H1 (cell line): ENCODE data around the gene MED6. TPM values are rescaled to one million over a fixed set of nuclear protein-coding genes. Genes with fewer than 3 reads are reported as not detected.

ENCODE experiments used
- CTCF ChIA-PET: fragments of 300-600 bp; sonication (Branson Sonifier 250); formaldehyde crosslinking; loops from one replicate; lab custom pipeline; 2021; ENCODE audit not compliant: partially characterized antibody; lab: Charles Lee
- POLR2A ChIA-PET: fragments of 300-600 bp; sonication (Branson Sonifier 250); formaldehyde crosslinking; loops from one replicate; lab custom pipeline; 2021; ENCODE audit warnings: inconsistent platforms; ENCODE audit not compliant: partially characterized antibody; lab: Charles Lee
- DNase-seq, 2 experiments: peaks; one replicate each; pipeline versions ENCODE4 v3.0.0 to v3.0.0-alpha.2; 2010 to 2022; ENCODE audit warnings: low spot score in 2 of 2, low read depth in 1 of 2, mixed read lengths in 1 of 2
- FAIRE-seq: peaks from 2 replicates; lab custom pipeline; 2011; peaks lifted over from hg19 to GRCh38; lab: Jason Lieb, UNC
- H2AFZ ChIP-seq: 2 replicates; pipeline ENCODE4 v1.8.1; 2012; ENCODE audit warnings: low read length, inconsistent platforms
- H2AK5ac ChIP-seq: 2 replicates; pipeline ENCODE4 v1.6.1; 2013; ENCODE audit warnings: low read depth, low read length
- H2BK120ac ChIP-seq: replicated peaks from 2 replicates; pipeline ENCODE3; 2013; ENCODE audit warnings: low read depth, low read length, inconsistent platforms
- H2BK12ac ChIP-seq: 2 replicates; pipeline ENCODE4 v1.6.1; 2013; ENCODE audit warnings: low read depth, low read length
- H2BK15ac ChIP-seq: 2 replicates; pipeline ENCODE4 v1.6.1; 2013; ENCODE audit warnings: low read length
- H2BK20ac ChIP-seq: 2 replicates; pipeline ENCODE4 v1.6.1; 2013; ENCODE audit warnings: low read length
- H2BK5ac ChIP-seq: 2 replicates; pipeline ENCODE4 v1.6.1; 2013; ENCODE audit warnings: low read depth, low read length
- H3K14ac ChIP-seq: 2 replicates; pipeline ENCODE4 v1.6.1; 2013; ENCODE audit warnings: inconsistent platforms; ENCODE audit not compliant: insufficient read length
- H3K18ac ChIP-seq: 2 replicates; pipeline ENCODE4 v1.6.1; 2013; ENCODE audit warnings: low read length; ENCODE audit errors: extremely low read depth
- H3K23ac ChIP-seq: 2 replicates; pipeline ENCODE4 v1.6.1; 2013; ENCODE audit warnings: inconsistent platforms; ENCODE audit not compliant: insufficient read length
- H3K23me2 ChIP-seq: 2 replicates; pipeline ENCODE4 v1.6.1; 2013; ENCODE audit warnings: low read depth, low read length
- H3K27ac ChIP-seq: 2 replicates; pipeline ENCODE4 v1.6.1; 2011; ENCODE audit warnings: low read depth, low read length, inconsistent platforms
- H3K27me3 ChIP-seq, 4 experiments: replicated peaks in 1 of 4; 1 replicate in 1 of 4; 2 replicates in 3 of 4; pipeline versions ENCODE4 v1.6.1 to v1.8.1; 2011 to 2013; ENCODE audit warnings: low read length in 3 of 4, mild to moderate bottlenecking in 3 of 4, inconsistent platforms in 2 of 4, mixed read lengths in 2 of 4, moderate library complexity in 1 of 4; ENCODE audit not compliant: control insufficient read depth in 3 of 4, insufficient read depth in 3 of 4; ENCODE audit errors: extremely low read depth in 1 of 4
- H3K36me3 ChIP-seq, 4 experiments: 2 replicates each; pipeline versions ENCODE4 v1.6.1 to v1.8.1; 2011 to 2013; ENCODE audit warnings: mild to moderate bottlenecking in 4 of 4, low read length in 3 of 4, moderate library complexity in 2 of 4, control low read depth in 1 of 4, inconsistent platforms in 1 of 4; ENCODE audit not compliant: insufficient read depth in 4 of 4, control insufficient read depth in 2 of 4
- H3K4ac ChIP-seq: replicated peaks from 2 replicates; pipeline ENCODE3; 2013; ENCODE audit warnings: low read length, low read depth, mixed read lengths, inconsistent platforms; ENCODE audit not compliant: insufficient read length
- H3K4me1 ChIP-seq, 4 experiments: replicated peaks in 1 of 4; 1 replicate in 1 of 4; 2 replicates in 3 of 4; pipeline versions ENCODE4 v1.6.1 to v1.8.1; 2011 to 2013; ENCODE audit warnings: low read length in 3 of 4, inconsistent platforms in 2 of 4, mixed read lengths in 1 of 4; ENCODE audit not compliant: insufficient read depth in 4 of 4, control insufficient read depth in 3 of 4
- H3K4me2 ChIP-seq, 2 experiments: 2 replicates each; pipeline versions ENCODE4 v1.6.1 to v1.8.1; 2011 to 2013; ENCODE audit warnings: low read depth in 2 of 2, low read length in 2 of 2, control low read depth in 1 of 2, inconsistent platforms in 1 of 2, mild to moderate bottlenecking in 1 of 2; ENCODE audit not compliant: insufficient read depth in 1 of 2
- H3K4me3 ChIP-seq, 4 experiments: fragments of 200-600, 300-600 bp in 1 of 4; sonication (generic), shearing (Covaris generic), sonication (Bioruptor Twin) in 1 of 4; 2 replicates each; pipeline versions ENCODE4 v1.5.1 to v1.8.1; 2011 to 2016; ENCODE audit warnings: low read length in 4 of 4, low read depth in 3 of 4, control low read depth in 2 of 4, inconsistent platforms in 2 of 4, mild to moderate bottlenecking in 2 of 4, mixed read lengths in 1 of 4, moderate library complexity in 1 of 4; ENCODE audit not compliant: insufficient read depth in 2 of 4; ENCODE audit errors: extremely low read depth in 1 of 4
- H3K56ac ChIP-seq: replicated peaks from 2 replicates; pipeline ENCODE3; 2013; ENCODE audit warnings: low read depth, mild to moderate bottlenecking, mixed read lengths, low read length, inconsistent platforms; ENCODE audit not compliant: insufficient read length
- H3K79me1 ChIP-seq: 2 replicates; pipeline ENCODE4 v1.6.1; 2013; ENCODE audit warnings: low read depth, low read length, control low read depth
- H3K79me2 ChIP-seq, 2 experiments: 2 replicates each; pipeline versions ENCODE4 v1.6.1 to v1.8.1; 2012 to 2013; ENCODE audit warnings: low read length in 2 of 2, mild to moderate bottlenecking in 2 of 2, inconsistent platforms in 1 of 2; ENCODE audit not compliant: insufficient read depth in 2 of 2, control insufficient read depth in 1 of 2
- H3K9ac ChIP-seq, 4 experiments: replicated peaks in 1 of 4; 1 replicate in 1 of 4; 2 replicates in 3 of 4; pipeline versions ENCODE4 v1.6.1 to v1.8.1; 2011 to 2013; ENCODE audit warnings: low read depth in 3 of 4, low read length in 3 of 4, control low read depth in 2 of 4, mild to moderate bottlenecking in 2 of 4, moderate library complexity in 2 of 4, inconsistent platforms in 1 of 4; ENCODE audit errors: extremely low read depth in 1 of 4
- H3K9me3 ChIP-seq, 2 experiments: 2 replicates each; pipeline versions ENCODE4 v1.6.1 to v1.8.1; 2012 to 2013; ENCODE audit warnings: mild to moderate bottlenecking in 2 of 2, moderate library complexity in 2 of 2, control low read depth in 1 of 2, inconsistent platforms in 1 of 2, low read depth in 1 of 2, low read length in 1 of 2, mixed read lengths in 1 of 2; ENCODE audit not compliant: insufficient read depth in 2 of 2
- H4K20me1 ChIP-seq, 2 experiments: replicated peaks in 1 of 2; 2 replicates each; pipeline versions ENCODE3 to v1.8.1; 2011 to 2013; ENCODE audit warnings: inconsistent platforms in 2 of 2, low read length in 2 of 2, mild to moderate bottlenecking in 1 of 2; ENCODE audit not compliant: insufficient read depth in 2 of 2, control insufficient read depth in 1 of 2
- H4K5ac ChIP-seq: 2 replicates; pipeline ENCODE4 v1.6.1; 2013; ENCODE audit warnings: low read length, low read depth, mixed read lengths, inconsistent platforms; ENCODE audit not compliant: insufficient read length
- H4K8ac ChIP-seq: 2 replicates; pipeline ENCODE4 v1.8.0; 2013; ENCODE audit warnings: mild to moderate bottlenecking, moderate library complexity, low read length, inconsistent platforms; ENCODE audit not compliant: insufficient read depth; ENCODE audit errors: extremely low read depth
- H4K91ac ChIP-seq: replicated peaks from 2 replicates; pipeline ENCODE3; 2013; ENCODE audit warnings: low read length, mixed read lengths, inconsistent platforms; ENCODE audit not compliant: insufficient read length
- GABPA ChIP-seq: IDR thresholded peaks from 2 replicates; pipeline ENCODE4 v1.6.1; 2011; ENCODE audit warnings: mild to moderate bottlenecking, low read length, moderate library complexity, borderline replicate concordance; ENCODE audit not compliant: insufficient read depth
- NANOG ChIP-seq: IDR thresholded peaks from 2 replicates; pipeline ENCODE4 v1.6.1; 2011; ENCODE audit warnings: low read length, low read depth, mild to moderate bottlenecking, inconsistent platforms; ENCODE audit not compliant: insufficient read depth, poor library complexity, severe bottlenecking
- NRF1 ChIP-seq: IDR thresholded peaks from 2 replicates; pipeline ENCODE4 v1.6.1; 2011; ENCODE audit warnings: mild to moderate bottlenecking, low read depth, low read length, improper control_type of control experiment
- WGBS, 2 experiments: shearing (Covaris generic) in 1 of 2; methylation state at CpG; one replicate each; pipeline versions ENCODE4 v1.1.6 to v1.1.7; 2013 to 2015; ENCODE audit warnings: low lambda C conversion rate in 2 of 2, mixed read lengths in 2 of 2, inconsistent platforms in 1 of 2, low coverage in 1 of 2, missing lambda C conversion rate in 1 of 2; ENCODE audit not compliant: insufficient replicate concordance in 2 of 2, insufficient coverage in 1 of 2, insufficient read length in 1 of 2; ENCODE audit errors: extremely low coverage in 1 of 2, missing lambda C conversion rate in 1 of 2; 5-methylcytosine and 5-hydroxymethylcytosine counted together
- polyA plus RNA-seq, 7 experiments: library from polyadenylated mRNA; depleted of rRNA in 3 of 7; stranded (reverse) in 5 of 7; unstranded in 2 of 7; fragments of >200 nt in 5 of 7; fragments of 200-250 nt in 2 of 7; gene quantifications; 1 replicate in 5 of 7; 2 replicates in 1 of 7; 4 replicates in 1 of 7; pipeline versions ENCODE4 v1.2.1 to v1.2.3, GENCODE V29; 2011 to 2013; ENCODE audit warnings: missing spikeins in 2 of 7, mixed read lengths in 2 of 7
- total RNA-seq: library from RNA; stranded (reverse); fragmentation: NEBNext Ultra II Directional; extraction: Animal tissue kit (Norgen Biotek cat#: 25700); gene quantifications from 2 replicates; pipeline ENCODE4 v1.2.1, GENCODE V29; 2021

MED6 gene
- total and polyA plus RNA-seq, 2 of the 8 experiments (the other 6 are each of a cell fraction or from before 2014, with no cell fraction given): 33.1 to 39.7 TPM

DNA sequence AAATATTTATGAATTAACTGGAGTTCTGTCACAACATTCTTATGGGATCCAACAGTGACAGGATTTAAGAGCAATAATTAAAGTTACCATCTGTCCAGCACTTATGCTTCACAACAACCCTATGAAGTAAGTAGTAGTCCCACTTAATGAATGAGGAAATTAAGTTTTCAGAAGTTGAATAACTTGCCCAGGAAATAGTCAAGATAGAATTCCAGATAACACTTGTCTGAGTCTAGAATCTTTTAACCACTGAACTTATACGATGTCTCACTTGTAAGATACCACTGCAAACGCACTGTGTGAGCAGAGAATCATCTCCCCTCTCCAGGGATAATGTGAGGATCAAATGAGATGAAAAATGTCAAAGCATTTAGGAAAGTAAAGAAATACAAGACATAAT is 38.0 kb upstream of the MED6 start:
- Histone ChIP-seq H3K36me3 (no peaks in the 10 kb centered on the region), H3K4me2 (no peak overlapping the region), H3K56ac (no peak overlapping the region), H2BK5ac (no peak overlapping the region), H3K18ac (no peak overlapping the region), H2BK12ac (no peak overlapping the region), H3K27me3 (no peaks in the 10 kb centered on the region), H3K23ac (no peak overlapping the region), H3K27ac (no peak overlapping the region), H3K4me1 (peaks cover 0 to 9% (median 2%) of the 10 kb centered on the region in 4 experiments; a peak in 3 of 7 replicates), H3K4ac (no peak overlapping the region), H3K9me3 (no peaks in the 10 kb centered on the region), H2BK15ac (no peak overlapping the region), H3K14ac (no peak overlapping the region), H3K79me2 (peaks cover 10 to 41% of the 10 kb centered on the region in 2 experiments), H2BK20ac (no peak overlapping the region), H3K79me1 (peaks cover 2% of the 10 kb centered on the region), H2AK5ac (no peak overlapping the region), H4K91ac (no peak overlapping the region), H3K23me2 (peaks cover 14% of the 10 kb centered on the region), H2AFZ (no peak overlapping the region), H2BK120ac (no peak overlapping the region), H3K4me3 (no peak overlapping the region)
- 92% methylated on average over 2 of the region's 2 CpGs; no CpG with 5 or more reads in 1 of the 2 experiments for WGBS, 2 experiments
- POLR2A ChIA-PET: no interaction called here
- no peak for DNase-seq
- TF ChIP-seq NRF1: no peak
- no peak for TF ChIP-seq NANOG
- TF ChIP-seq GABPA: no peak
- TF ChIP-seq, all 59 proteins: peak for 0
- Histone ChIP-seq H4K20me1 (no peaks in the 10 kb centered on the region), H4K8ac (no peak overlapping the region), H3K9ac (no peak overlapping the region; a peak in 1 of 7 replicates), H4K5ac (no peak overlapping the region)
- CTCF ChIA-PET: no interaction called here
- no peak for FAIRE-seq
